GM19324 (cell line): Measurements from ENCODE around the gene SLC7A6OS.

Experiments
- ATAC-seq: cut with Tn5 transposase; IDR thresholded peaks from one replicate; pipeline ENCODE4 v1.9.1; 2021; ENCODE audit warnings: mild to moderate bottlenecking, moderate library complexity; ENCODE audit not compliant: unreplicated experiment, low FRiP score

The SLC7A6OS gene

DNA sequence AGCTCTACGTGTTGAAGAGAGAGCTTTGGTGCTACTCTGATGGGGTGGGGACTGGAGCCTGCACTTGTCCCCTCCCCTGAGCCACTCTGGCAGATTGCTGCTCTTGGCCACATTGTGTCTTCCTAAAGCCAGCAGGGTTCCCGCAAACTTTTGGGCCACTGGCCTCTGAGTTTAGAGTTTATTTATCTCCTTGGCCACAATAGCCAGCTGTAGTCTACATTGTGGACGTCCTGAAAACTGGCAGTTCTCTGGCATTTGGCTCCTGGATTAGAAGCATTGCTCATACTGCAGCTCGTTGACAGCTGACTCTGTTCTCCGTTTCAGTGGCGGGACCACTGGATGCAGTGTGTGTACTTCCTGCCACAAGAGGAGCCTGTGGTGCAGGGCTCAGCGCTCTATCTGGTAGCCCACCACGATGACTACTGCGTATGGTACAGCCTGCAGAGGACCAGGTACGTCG lies 34.6 kb upstream of the SLC7A6OS start:
- no peak for ATAC-seq

DNA sequence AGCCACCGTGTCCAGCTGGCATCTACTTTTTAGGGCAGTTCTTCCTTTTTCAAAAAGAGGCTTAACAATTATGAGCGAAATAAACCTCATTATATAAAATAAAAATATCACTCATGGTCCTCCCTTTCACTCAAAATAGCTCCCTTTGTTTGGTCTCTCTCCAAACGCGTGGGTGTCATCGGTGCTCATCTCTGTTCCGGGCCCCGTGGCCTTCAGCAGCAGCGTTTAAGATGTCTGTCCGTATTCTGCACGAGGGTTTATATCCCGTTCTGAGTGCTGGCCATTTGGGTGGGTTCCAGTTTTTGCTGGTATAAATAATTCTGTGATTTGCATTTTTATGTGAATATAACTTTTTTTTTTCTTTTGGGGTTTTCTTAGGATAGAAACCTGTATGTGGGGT lies 33.5 kb upstream of the SLC7A6OS start:
- ATAC-seq, result no peak

GRCh38 chr16:68343137-68343536 lies 32.4 kb upstream of the SLC7A6OS start:
- ATAC-seq, result no peak

- no peak for ATAC-seq
Observed at GRCh38 chr16:68342620-68343019, 31.9 kb upstream of the SLC7A6OS start.

DNA sequence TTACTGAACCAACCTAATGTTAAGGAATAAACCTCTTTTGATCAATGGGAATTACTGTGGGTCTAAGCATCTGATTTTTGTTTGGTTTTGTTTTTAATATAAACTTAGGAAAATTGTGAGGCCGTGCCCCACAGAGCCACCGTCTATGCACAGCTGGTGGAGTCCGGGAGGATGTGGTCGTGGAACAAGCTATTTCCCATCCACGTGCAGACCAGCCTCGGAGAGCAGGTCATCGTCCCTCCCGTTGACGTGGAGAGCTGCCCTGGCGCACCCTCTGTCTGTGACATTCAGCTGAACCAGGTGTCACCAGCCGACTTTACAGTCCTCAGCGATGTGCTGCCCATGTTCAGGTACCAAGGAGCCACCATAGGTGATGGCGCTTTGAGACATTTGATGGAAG lies 28.5 kb upstream of the SLC7A6OS start:
- no peak for ATAC-seq

- no peak for ATAC-seq
Observed at GRCh38 chr16:68338326-68339119, 27.8 kb upstream of the SLC7A6OS start.

DNA sequence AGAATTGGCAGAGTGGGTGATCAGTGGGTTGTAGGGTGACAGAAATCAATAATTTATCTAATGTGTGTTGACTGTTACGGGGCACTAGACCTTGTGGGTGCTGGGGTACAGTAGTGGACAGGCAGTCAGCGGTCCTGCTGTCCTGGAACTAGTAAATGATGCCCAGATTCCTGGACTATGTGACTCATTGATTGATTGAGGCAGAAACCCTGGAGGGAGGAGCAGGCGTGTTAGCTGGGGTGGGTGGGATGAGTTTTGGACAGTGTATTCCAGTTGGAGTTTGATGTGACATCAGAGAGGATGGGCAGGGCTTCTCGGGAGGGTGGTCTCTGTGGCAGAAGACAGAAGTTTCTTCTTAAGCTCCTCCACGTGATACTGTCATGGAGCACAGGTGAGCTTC lies 24.4 kb upstream of the SLC7A6OS start:
- ATAC-seq, result no peak

GRCh38 chr16:68332411-68333121 lies 21.8 kb upstream of the SLC7A6OS start:
- ATAC-seq, result no peak

DNA sequence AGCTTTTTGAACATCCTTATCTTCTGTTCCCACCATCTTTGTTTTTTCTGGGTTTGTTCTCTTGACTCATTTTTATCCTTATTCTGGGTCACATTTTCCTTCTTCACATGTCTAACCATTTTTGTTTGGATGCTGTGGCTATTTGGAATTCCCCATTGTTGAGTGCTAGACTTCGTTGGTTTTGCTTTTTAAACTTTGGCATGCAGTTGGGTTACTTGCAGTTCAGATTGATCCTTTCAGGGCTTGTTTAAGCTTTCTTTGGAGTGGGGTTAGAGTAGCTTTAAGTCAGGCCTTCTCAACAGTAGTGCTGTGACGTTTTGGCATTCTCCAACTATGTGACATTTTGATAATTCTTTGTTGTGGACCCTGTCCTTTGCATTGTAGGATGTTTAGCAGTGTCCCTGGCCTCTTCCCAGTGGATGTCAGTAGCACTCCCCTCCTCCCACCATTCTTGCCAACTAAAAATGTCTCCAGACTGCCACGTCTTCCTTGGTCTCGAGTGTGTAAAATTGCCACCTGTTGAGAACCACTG lies 21.2 kb upstream of the SLC7A6OS start:
- ATAC-seq, result no peak

- ATAC-seq, result no peak
Observed at GRCh38 chr16:68328860-68329390, 18.2 kb upstream of the SLC7A6OS start.

DNA sequence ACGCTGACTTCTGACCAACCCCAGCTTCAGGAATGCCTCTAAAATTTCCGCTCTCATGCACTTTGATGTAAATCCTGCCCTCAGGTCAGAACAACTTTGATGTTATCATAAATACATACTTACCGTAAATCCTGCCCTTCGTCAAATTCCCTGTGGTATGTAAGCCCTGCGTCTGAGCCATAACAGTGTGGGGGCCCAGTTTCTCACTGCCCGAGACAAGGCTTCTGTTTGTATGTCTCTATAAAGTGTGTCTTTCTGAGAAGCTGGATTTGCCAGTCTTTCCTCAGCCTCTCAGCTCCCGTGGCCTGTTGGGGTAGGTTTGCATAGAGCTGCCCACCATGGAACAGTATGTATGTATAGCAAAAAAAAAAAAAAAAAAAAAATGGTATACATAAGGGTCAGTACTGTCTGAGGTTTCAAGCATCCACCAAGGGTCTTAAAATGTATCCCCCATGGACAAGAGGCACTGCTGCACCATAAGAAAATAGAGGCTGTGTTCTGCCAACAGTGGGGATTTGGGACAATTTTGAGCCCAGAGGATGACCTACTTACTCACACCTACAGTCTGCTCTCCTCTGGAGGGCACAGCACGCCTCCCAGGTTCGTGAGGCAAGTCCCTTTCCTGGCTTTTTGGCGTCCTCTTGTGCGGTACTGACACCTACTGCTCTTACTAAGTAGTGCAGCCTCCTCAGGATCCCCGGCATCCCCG lies 17.6 kb upstream of the SLC7A6OS start:
- peak; percentile 57 for ATAC-seq

- ATAC-seq, result no peak
Observed at GRCh38 chr16:68324780-68325357, 14.1 kb upstream of the SLC7A6OS start.

DNA sequence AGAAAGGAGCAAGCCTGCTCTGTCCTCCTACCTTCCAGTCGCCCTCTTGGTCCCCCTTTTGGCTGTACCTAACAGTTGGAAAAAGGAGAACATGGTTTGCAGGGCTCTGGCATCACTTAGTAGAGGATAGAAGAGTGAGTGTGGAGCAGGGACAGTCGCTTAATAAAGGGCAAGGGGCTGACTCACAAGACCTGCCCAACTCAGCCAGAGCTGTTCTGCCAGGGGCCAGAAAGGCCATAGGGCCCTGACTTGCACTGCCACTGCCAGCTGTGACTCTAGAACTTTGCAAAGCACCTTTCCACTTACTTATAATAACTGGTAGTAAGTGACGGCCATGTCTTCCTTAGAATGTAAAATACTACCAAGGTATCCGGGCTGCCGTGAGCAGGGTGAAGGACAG lies 13.6 kb upstream of the SLC7A6OS start:
- no peak for ATAC-seq

DNA sequence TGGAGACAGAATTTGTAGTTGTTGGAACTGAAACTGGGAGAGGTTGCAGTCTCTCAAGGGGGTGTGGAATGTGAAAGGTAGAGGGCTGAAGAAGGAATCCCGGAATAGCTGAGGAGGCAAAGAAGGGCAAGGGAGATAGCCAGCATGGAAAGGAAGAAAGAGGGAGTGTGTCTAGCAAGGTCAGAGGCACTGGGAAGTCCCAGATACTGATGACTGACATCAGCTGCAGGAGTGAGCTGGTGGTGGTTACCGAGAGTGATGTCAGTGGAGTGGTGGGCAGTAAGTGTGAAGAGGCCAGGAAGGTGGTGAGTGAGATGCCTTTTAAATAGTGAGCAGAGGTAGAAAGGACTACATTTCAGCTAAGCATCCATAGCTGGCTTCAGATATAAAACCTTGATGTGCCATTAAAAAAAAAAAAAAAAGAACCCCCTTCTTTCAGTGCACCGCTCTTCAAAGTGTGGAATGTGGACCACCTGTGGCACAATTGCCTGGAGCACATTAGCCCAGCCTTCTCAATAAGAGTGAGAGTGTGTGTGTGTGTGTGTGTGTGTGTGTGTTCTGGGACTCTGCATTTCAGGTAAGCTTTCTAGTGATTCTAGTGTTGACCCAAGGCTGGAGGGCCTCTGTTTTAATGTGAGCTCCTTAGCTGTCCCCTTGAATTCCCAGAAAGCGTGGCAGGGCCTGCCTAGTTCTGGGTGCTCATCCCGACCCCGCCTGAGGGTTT lies 8.6 kb upstream of the SLC7A6OS start:
- ATAC-seq, result no peak

DNA sequence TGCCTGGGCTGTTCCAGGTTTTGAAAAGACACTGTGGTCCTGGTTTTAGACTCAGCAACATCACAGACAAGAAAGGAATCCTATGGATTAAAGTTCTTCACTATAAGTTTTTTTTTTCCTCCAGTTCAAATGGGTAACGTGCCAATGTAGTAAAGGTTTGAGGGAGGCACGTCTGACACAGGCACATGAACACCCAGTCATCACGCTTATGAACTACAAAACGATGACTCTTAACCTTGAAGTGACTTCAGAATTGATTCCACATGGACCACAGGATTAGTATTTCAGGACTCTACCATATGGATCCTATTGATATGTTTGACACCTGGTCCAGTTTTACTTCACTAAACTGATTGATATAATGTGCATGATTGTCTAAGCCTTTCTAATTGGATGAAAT lies 2.4 kb upstream of the SLC7A6OS start:
- ATAC-seq, result no peak

DNA sequence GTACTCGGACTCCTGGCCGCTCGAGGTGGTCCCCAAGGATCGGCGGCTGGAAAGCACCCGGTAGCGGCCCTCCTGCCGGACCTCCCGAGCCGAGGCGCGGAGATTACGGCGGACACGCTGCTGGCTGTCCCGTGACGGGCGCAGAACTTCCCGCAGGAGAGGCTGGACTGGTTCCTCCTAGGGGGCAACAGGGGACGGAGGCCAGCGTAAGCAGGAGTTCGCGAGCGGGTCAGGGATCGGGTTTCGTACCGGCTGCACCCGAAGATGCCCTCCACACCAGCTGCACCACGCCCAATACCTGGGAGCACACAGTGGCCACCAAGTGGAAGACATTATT lies 341 bp downstream of the SLC7A6OS start:
- ATAC-seq, result peak; percentile 32

- no peak for ATAC-seq
Observed at GRCh38 chr16:68309799-68310198, 947 bp downstream of the SLC7A6OS start.

GRCh38 chr16:68306633-68307032 lies 4.1 kb downstream of the SLC7A6OS start:
- no peak for ATAC-seq

- ATAC-seq, result no peak
Observed at GRCh38 chr16:68300734-68301459, 9.8 kb downstream of the SLC7A6OS start.
